ENCODE data around the gene ITK.

ITK gene

GRCh38 chr5:157196045-157196444, 15.4 kb downstream of the ITK start:
- Histone ChIP-seq H3K27me3 (ENCODE audit: insufficient read depth, low read depth, severe bottlenecking) (no peaks in the 10 kb centered on the region), H3K27ac (no peak overlapping the region), H3K4me3 (ENCODE audit: low read depth, low read length) (no peak overlapping the region), H3K36me3 (no peaks in the 10 kb centered on the region), H3K9me3 (ENCODE audit: severe bottlenecking) (no peaks in the 10 kb centered on the region)
- TF ChIP-seq CTCF (IDR thresholded peaks at IDR 0.05; ENCODE audit: low read depth, low read length), result no peak
- no peak for DNase-seq

GRCh38 chr5:157197086-157197485, 16.4 kb downstream of the ITK start:
- H3K27me3 ChIP-seq (ENCODE audit: insufficient read depth, low read depth, severe bottlenecking), result no peaks in the 10 kb centered on the region
- H3K36me3 ChIP-seq, result no peaks in the 10 kb centered on the region
- no peak overlapping the region for H3K27ac ChIP-seq
- H3K9me3 ChIP-seq (ENCODE audit: severe bottlenecking), result no peaks in the 10 kb centered on the region
- no peak for DNase-seq
- no peak for TF ChIP-seq CTCF (IDR thresholded peaks at IDR 0.05; ENCODE audit: low read depth, low read length)
- no peak overlapping the region for H3K4me3 ChIP-seq (ENCODE audit: low read depth, low read length)

GRCh38 chr5:157198277-157198986, 17.8 kb downstream of the ITK start:
- no peak for TF ChIP-seq CTCF (IDR thresholded peaks at IDR 0.05; ENCODE audit: low read depth, low read length)
- H3K36me3 ChIP-seq, result no peaks in the 10 kb centered on the region

GRCh38 chr5:157201857-157202256, 21.2 kb downstream of the ITK start:
- no peaks in the 10 kb centered on the region for H3K27me3 ChIP-seq (ENCODE audit: insufficient read depth, low read depth, severe bottlenecking)
- no peaks in the 10 kb centered on the region for H3K36me3 ChIP-seq
- DNase-seq, result no peak
- TF ChIP-seq CTCF (IDR thresholded peaks at IDR 0.05; ENCODE audit: low read depth, low read length), result no peak
- H3K27ac ChIP-seq, result no peak overlapping the region
- no peak overlapping the region for H3K4me3 ChIP-seq (ENCODE audit: low read depth, low read length)
- H3K9me3 ChIP-seq (ENCODE audit: severe bottlenecking), result no peaks in the 10 kb centered on the region

More at GRCh38 chr5:157198277-157198986, 17.8 kb downstream of the ITK start:
- no peak for DNase-seq
- Histone ChIP-seq H3K27ac (no peak overlapping the region), H3K9me3 (ENCODE audit: severe bottlenecking) (no peaks in the 10 kb centered on the region), H3K27me3 (ENCODE audit: insufficient read depth, low read depth, severe bottlenecking) (no peaks in the 10 kb centered on the region), H3K4me3 (ENCODE audit: low read depth, low read length) (no peak overlapping the region)

GRCh38 chr5:157203417-157203816, 22.8 kb downstream of the ITK start:
- H3K4me3 ChIP-seq (ENCODE audit: low read depth, low read length), result no peak overlapping the region
- TF ChIP-seq CTCF (IDR thresholded peaks at IDR 0.05; ENCODE audit: low read depth, low read length), result no peak
- H3K36me3 ChIP-seq, result no peaks in the 10 kb centered on the region

GRCh38 chr5:157204765-157205164, 24.1 kb downstream of the ITK start:
- H3K27me3 ChIP-seq (ENCODE audit: insufficient read depth, low read depth, severe bottlenecking), result no peaks in the 10 kb centered on the region

More at GRCh38 chr5:157203417-157203816, 22.8 kb downstream of the ITK start:
- Histone ChIP-seq H3K27me3 (ENCODE audit: insufficient read depth, low read depth, severe bottlenecking) (no peaks in the 10 kb centered on the region), H3K9me3 (ENCODE audit: severe bottlenecking) (no peaks in the 10 kb centered on the region), H3K27ac (no peak overlapping the region)
- DNase-seq, result no peak

More at GRCh38 chr5:157204765-157205164, 24.1 kb downstream of the ITK start:
- no peak overlapping the region for H3K27ac ChIP-seq
- H3K36me3 ChIP-seq, result no peaks in the 10 kb centered on the region
- no peaks in the 10 kb centered on the region for H3K9me3 ChIP-seq (ENCODE audit: severe bottlenecking)
- TF ChIP-seq CTCF (IDR thresholded peaks at IDR 0.05; ENCODE audit: low read depth, low read length), result no peak
- no peak for DNase-seq
- no peak overlapping the region for H3K4me3 ChIP-seq (ENCODE audit: low read depth, low read length)
